Uterus (tissue), 2 donors: ENCODE results near the gene ERAP2.

ENCODE experiments used
- CTCF ChIP-seq, 4 experiments: fragments of 200-600 bp in 2 of 4; fragments of 450-650 bp in 2 of 4; sonication (generic) in 2 of 4; IDR thresholded peaks; one replicate each; pipeline ENCODE4 v1.5.1; 2016 to 2019; ENCODE audit warnings: antibody characterized with exemption in 4 of 4, mild to moderate bottlenecking in 2 of 4, moderate library complexity in 1 of 4
- POLR2A ChIP-seq, 2 donors: fragments of 450-650 bp; IDR thresholded peaks; one replicate each; pipeline ENCODE4 v1.6.1; 2016; ENCODE audit warnings: antibody characterized with exemption in 2 of 2, mild to moderate bottlenecking in 1 of 2, moderate library complexity in 1 of 2

- TF ChIP-seq CTCF (IDR thresholded peaks at IDR 0.05) (no peak), POLR2A (IDR thresholded peaks at IDR 0.05) (no peak)
These were observed 37.9 kb upstream of the ERAP2 start for GRCh38 chr5:96838201-96839070.
